ENCODE data around the gene HIVEP2.

HIVEP2 gene

GRCh38 chr6:142820338-142821051 lies 124.5 kb downstream of the HIVEP2 start:
- Histone ChIP-seq H3K27me3 (ENCODE audit: control insufficient read depth in 1 of 2, insufficient read depth in 2 of 2, low read length in 2 of 2) (no peaks in the 10 kb centered on the region), H3K36me3 (ENCODE audit: insufficient read depth, low read length) (no peaks in the 10 kb centered on the region), H3K4me3 (ENCODE audit: low read depth in 1 of 2, low read length in 2 of 2) (peak overlapping the region in 1 of 2 donors; percentile 72), H3K27ac (ENCODE audit: low read depth, low read length) (no peak overlapping the region), H3K4me1 (ENCODE audit: insufficient read depth, low read length) (peaks cover 22% of the 10 kb centered on the region), H3K9me3 (ENCODE audit: low read length) (no peaks in the 10 kb centered on the region), H3K9ac (ENCODE audit: low read length) (peak overlapping the region; percentile 28)

DNA sequence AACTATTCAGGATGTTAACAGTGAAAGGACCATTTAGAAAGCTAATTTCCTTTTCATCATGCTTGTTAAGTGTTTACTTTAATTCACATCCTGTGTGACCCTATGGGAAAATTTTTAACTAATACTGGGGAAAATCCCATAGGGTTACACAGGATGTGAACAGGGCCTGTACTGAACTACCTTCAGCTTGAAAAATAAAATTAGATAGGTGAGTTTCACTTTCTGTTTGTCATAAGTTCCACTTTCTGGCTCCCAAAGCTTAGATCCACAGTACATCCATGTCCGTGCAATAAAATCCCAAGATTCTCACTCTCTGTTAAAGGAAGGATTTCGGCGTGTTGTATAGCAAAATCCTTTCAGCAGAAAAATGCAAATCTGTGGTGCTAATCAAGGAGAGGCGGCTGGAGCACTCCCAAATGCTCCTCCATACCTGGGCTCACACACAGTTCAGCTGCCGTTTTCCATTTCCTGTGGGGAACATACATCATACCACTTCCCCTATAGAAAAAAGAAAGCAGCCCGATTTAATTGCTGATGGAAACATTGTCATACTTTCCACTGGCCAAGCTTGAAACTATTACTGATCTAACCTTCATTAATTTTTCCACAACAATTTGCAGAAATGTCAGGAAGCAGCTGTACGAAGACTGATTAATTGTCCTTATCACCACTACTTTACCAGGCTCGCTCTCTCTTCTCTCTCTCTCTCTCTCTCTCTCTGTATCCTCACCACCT lies 125.2 kb downstream of the HIVEP2 start:
- H3K9me3 ChIP-seq (ENCODE audit: low read length), result no peaks in the 10 kb centered on the region
- no peaks in the 10 kb centered on the region for H3K27me3 ChIP-seq (ENCODE audit: control insufficient read depth in 1 of 2, insufficient read depth in 2 of 2, low read length in 2 of 2)
- no peak overlapping the region for H3K27ac ChIP-seq (ENCODE audit: low read depth, low read length)
- peak overlapping the region; percentile 28 for H3K9ac ChIP-seq (ENCODE audit: low read length)
- H3K4me3 ChIP-seq (ENCODE audit: low read depth in 1 of 2, low read length in 2 of 2), result peak overlapping the region in 1 of 2 donors; percentile 72
- H3K4me1 ChIP-seq (ENCODE audit: insufficient read depth, low read length), result peaks cover 22% of the 10 kb centered on the region
- no peaks in the 10 kb centered on the region for H3K36me3 ChIP-seq (ENCODE audit: insufficient read depth, low read length)

GRCh38 chr6:142816486-142816885 lies 128.5 kb downstream of the HIVEP2 start:
- peaks cover 15% of the 10 kb centered on the region for H3K4me1 ChIP-seq (ENCODE audit: insufficient read depth, low read length)
- no peak overlapping the region for H3K4me3 ChIP-seq (ENCODE audit: low read depth in 1 of 2, low read length in 2 of 2)
- H3K9me3 ChIP-seq (ENCODE audit: low read length), result no peaks in the 10 kb centered on the region

DNA sequence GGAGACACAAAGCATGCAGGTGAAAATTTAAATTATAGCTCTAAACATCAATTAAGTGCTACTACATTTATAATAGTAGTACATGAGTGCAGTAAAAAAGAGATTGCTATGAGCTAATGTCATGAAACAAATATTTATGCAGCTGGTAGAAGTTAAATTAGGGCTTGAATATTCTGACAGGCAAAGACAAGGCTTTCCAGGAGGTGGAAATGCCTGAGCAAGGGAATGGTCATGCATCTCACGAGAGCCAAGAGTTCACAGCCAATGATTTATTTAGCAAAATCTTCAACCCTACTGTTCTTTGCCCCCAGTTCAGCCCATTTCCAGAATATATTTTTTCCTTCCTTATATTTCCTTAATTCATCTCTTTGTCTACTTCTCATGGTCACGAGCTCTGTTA lies 128.9 kb downstream of the HIVEP2 start:
- H3K9me3 ChIP-seq (ENCODE audit: low read length), result no peaks in the 10 kb centered on the region
- no peaks in the 10 kb centered on the region for H3K36me3 ChIP-seq (ENCODE audit: insufficient read depth, low read length)
- H3K27me3 ChIP-seq (ENCODE audit: control insufficient read depth in 1 of 2, insufficient read depth in 2 of 2, low read length in 2 of 2), result no peaks in the 10 kb centered on the region
- H3K4me1 ChIP-seq (ENCODE audit: insufficient read depth, low read length), result peaks cover 11% of the 10 kb centered on the region
- H3K4me3 ChIP-seq (ENCODE audit: low read depth in 1 of 2, low read length in 2 of 2), result no peak overlapping the region
- H3K9ac ChIP-seq (ENCODE audit: low read length), result no peak overlapping the region
- no peak overlapping the region for H3K27ac ChIP-seq (ENCODE audit: low read depth, low read length)

More at GRCh38 chr6:142816486-142816885, 128.5 kb downstream of the HIVEP2 start:
- Histone ChIP-seq H3K27ac (ENCODE audit: low read depth, low read length) (no peak overlapping the region), H3K36me3 (ENCODE audit: insufficient read depth, low read length) (no peaks in the 10 kb centered on the region), H3K27me3 (ENCODE audit: control insufficient read depth in 1 of 2, insufficient read depth in 2 of 2, low read length in 2 of 2) (no peaks in the 10 kb centered on the region), H3K9ac (ENCODE audit: low read length) (no peak overlapping the region)

DNA sequence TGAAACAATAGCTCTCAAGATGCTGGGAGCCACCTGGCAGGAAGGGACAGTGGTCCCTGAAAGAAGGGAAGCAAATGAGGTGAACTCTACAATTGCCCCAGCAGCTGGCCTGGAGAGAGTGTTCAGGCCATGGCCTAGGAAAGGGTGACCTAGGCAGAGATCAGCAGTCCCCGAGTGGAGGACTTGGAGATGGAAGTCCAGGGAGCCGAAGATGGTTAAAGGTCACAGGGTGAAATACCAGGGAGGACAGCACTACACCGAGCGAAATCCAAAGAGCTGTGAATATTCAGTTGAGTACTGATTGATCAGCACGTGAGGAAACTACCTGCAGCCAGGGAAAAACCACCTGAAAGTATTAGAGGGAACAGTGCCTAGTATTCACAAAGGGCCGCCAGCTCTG lies 133.1 kb downstream of the HIVEP2 start:
- H3K4me3 ChIP-seq (ENCODE audit: low read depth in 1 of 2, low read length in 2 of 2), result no peak overlapping the region
- no peaks in the 10 kb centered on the region for H3K4me1 ChIP-seq (ENCODE audit: insufficient read depth, low read length)
- no peaks in the 10 kb centered on the region for H3K36me3 ChIP-seq (ENCODE audit: insufficient read depth, low read length)
- H3K27ac ChIP-seq (ENCODE audit: low read depth, low read length), result no peak overlapping the region
- no peak overlapping the region for H3K9ac ChIP-seq (ENCODE audit: low read length)
- no peaks in the 10 kb centered on the region for H3K9me3 ChIP-seq (ENCODE audit: low read length)
- no peaks in the 10 kb centered on the region for H3K27me3 ChIP-seq (ENCODE audit: control insufficient read depth in 1 of 2, insufficient read depth in 2 of 2, low read length in 2 of 2)

DNA sequence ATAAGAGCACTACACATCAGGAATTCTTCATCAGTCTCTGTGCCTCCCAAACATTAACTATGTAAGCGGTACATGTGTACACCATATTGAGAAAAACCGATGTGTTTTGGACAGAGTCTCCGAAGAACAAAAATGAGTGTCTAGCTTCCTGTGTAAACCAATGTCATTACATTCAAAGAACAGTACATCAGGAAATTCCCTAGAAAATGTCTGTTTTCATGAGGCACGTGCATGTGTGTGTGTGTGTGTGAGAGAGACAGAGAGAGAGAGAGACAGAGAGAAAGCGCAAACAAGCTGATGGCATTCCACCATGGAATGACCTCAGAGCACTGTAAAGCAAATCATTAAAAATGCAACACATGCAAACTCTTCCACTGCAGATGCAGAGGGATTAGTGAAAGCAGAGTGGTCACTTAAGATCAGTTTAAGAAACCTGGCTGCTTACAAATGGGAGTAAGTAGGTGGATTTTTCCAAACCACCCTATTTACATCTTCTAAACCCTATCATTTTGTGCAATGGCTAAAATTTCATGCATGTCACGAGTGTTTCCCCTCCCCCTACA lies 133.9 kb downstream of the HIVEP2 start:
- no peak overlapping the region for H3K4me3 ChIP-seq (ENCODE audit: low read depth in 1 of 2, low read length in 2 of 2)
- H3K36me3 ChIP-seq (ENCODE audit: insufficient read depth, low read length), result no peaks in the 10 kb centered on the region
- H3K9me3 ChIP-seq (ENCODE audit: low read length), result no peaks in the 10 kb centered on the region
- no peak overlapping the region for H3K27ac ChIP-seq (ENCODE audit: low read depth, low read length)
- H3K27me3 ChIP-seq (ENCODE audit: control insufficient read depth in 1 of 2, insufficient read depth in 2 of 2, low read length in 2 of 2), result no peaks in the 10 kb centered on the region
- no peaks in the 10 kb centered on the region for H3K4me1 ChIP-seq (ENCODE audit: insufficient read depth, low read length)
- H3K9ac ChIP-seq (ENCODE audit: low read length), result no peak overlapping the region

GRCh38 chr6:142809947-142810346 lies 135.0 kb downstream of the HIVEP2 start:
- Histone ChIP-seq H3K4me1 (ENCODE audit: insufficient read depth, low read length) (no peaks in the 10 kb centered on the region), H3K36me3 (ENCODE audit: insufficient read depth, low read length) (no peaks in the 10 kb centered on the region), H3K4me3 (ENCODE audit: low read depth in 1 of 2, low read length in 2 of 2) (no peak overlapping the region), H3K27me3 (ENCODE audit: control insufficient read depth in 1 of 2, insufficient read depth in 2 of 2, low read length in 2 of 2) (no peaks in the 10 kb centered on the region), H3K27ac (ENCODE audit: low read depth, low read length) (no peak overlapping the region), H3K9me3 (ENCODE audit: low read length) (no peaks in the 10 kb centered on the region), H3K9ac (ENCODE audit: low read length) (no peak overlapping the region)

DNA sequence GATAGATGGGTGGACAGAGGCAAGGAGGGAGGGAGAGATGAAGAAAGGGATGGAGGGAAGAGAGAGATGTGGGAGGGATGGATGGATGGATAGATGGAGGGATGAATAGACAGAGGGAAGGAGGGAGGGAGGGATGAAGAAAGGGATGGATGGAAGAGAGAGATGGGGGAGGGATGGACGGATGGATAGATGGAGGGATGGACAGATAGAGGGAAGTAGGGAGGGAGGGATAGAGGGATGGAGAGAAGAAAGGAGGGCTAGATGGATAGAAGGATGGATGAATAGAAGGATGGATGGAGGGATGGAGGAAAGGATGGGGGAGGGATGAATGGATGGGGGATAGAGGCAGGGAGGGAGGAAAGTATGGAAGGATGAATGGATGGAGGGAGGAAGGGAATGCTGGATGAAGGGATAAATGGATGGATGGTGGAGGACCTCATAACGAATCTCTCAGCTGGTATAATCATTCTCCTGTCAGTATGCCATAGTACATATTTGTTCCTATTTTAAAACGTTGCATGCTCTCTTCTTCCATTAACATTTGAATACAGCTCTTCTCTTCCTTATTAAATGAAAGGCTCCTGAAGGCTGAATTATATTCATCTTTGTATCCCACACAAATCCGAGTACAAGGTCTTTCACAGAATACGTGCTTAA lies 136.4 kb downstream of the HIVEP2 start:
- Histone ChIP-seq H3K36me3 (ENCODE audit: insufficient read depth, low read length) (no peaks in the 10 kb centered on the region), H3K9ac (ENCODE audit: low read length) (no peak overlapping the region)

GRCh38 chr6:142805042-142805441 lies 139.9 kb downstream of the HIVEP2 start:
- H3K4me3 ChIP-seq (ENCODE audit: low read depth in 1 of 2, low read length in 2 of 2), result no peak overlapping the region

More for the DNA sequence above, 136.4 kb downstream of the HIVEP2 start:
- Histone ChIP-seq H3K4me3 (ENCODE audit: low read depth in 1 of 2, low read length in 2 of 2) (no peak overlapping the region), H3K27me3 (ENCODE audit: control insufficient read depth in 1 of 2, insufficient read depth in 2 of 2, low read length in 2 of 2) (no peaks in the 10 kb centered on the region), H3K4me1 (ENCODE audit: insufficient read depth, low read length) (no peaks in the 10 kb centered on the region), H3K27ac (ENCODE audit: low read depth, low read length) (no peak overlapping the region), H3K9me3 (ENCODE audit: low read length) (no peaks in the 10 kb centered on the region)

DNA sequence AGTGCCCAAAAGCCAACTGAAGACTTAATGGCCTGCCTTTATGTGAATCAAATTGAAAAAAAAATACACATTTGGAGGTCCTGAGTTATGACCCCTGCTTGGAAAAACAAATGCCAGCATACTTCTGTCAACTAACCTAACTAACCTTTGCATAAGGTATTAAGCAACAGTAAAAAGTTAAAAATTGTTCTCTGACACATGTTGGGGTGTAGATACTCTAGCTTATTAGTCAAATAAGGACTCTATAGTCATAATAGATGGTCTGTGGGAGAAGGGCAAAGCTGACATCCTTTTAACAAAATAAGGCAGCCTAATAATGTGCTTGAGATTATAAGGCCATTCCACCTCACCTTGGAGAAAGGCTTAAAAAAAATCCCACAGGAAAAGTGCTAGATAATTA lies 140.5 kb downstream of the HIVEP2 start:
- Histone ChIP-seq H3K9me3 (ENCODE audit: low read length) (no peaks in the 10 kb centered on the region), H3K4me3 (ENCODE audit: low read depth in 1 of 2, low read length in 2 of 2) (no peak overlapping the region), H3K27ac (ENCODE audit: low read depth, low read length) (no peak overlapping the region), H3K9ac (ENCODE audit: low read length) (no peak overlapping the region), H3K27me3 (ENCODE audit: control insufficient read depth in 1 of 2, insufficient read depth in 2 of 2, low read length in 2 of 2) (no peaks in the 10 kb centered on the region), H3K4me1 (ENCODE audit: insufficient read depth, low read length) (no peaks in the 10 kb centered on the region), H3K36me3 (ENCODE audit: insufficient read depth, low read length) (no peaks in the 10 kb centered on the region)

More at GRCh38 chr6:142805042-142805441, 139.9 kb downstream of the HIVEP2 start:
- no peaks in the 10 kb centered on the region for H3K4me1 ChIP-seq (ENCODE audit: insufficient read depth, low read length)
- no peaks in the 10 kb centered on the region for H3K27me3 ChIP-seq (ENCODE audit: control insufficient read depth in 1 of 2, insufficient read depth in 2 of 2, low read length in 2 of 2)
- no peak overlapping the region for H3K9ac ChIP-seq (ENCODE audit: low read length)
- no peaks in the 10 kb centered on the region for H3K9me3 ChIP-seq (ENCODE audit: low read length)
- no peak overlapping the region for H3K27ac ChIP-seq (ENCODE audit: low read depth, low read length)
- no peaks in the 10 kb centered on the region for H3K36me3 ChIP-seq (ENCODE audit: insufficient read depth, low read length)

- no peak overlapping the region for H3K27ac ChIP-seq (ENCODE audit: low read depth, low read length)
- H3K4me1 ChIP-seq (ENCODE audit: insufficient read depth, low read length), result no peaks in the 10 kb centered on the region
Observed at GRCh38 chr6:142803495-142804058, 141.4 kb downstream of the HIVEP2 start.

More at GRCh38 chr6:142803495-142804058, 141.4 kb downstream of the HIVEP2 start:
- no peaks in the 10 kb centered on the region for H3K36me3 ChIP-seq (ENCODE audit: insufficient read depth, low read length)
- H3K4me3 ChIP-seq (ENCODE audit: low read depth in 1 of 2, low read length in 2 of 2), result no peak overlapping the region
- H3K9me3 ChIP-seq (ENCODE audit: low read length), result no peaks in the 10 kb centered on the region
- H3K9ac ChIP-seq (ENCODE audit: low read length), result no peak overlapping the region
- H3K27me3 ChIP-seq (ENCODE audit: control insufficient read depth in 1 of 2, insufficient read depth in 2 of 2, low read length in 2 of 2), result no peaks in the 10 kb centered on the region

All from muscle layer of colon (tissue), 2 donors.